Iris pigment epithelial cell (primary cell): ENCODE measurements around the gene INSC.

Experiments
- DNase-seq: peaks from one replicate; pipeline ENCODE4 v3.0.0-alpha.2; 2011; ENCODE audit warnings: low read depth

The INSC gene

DNA sequence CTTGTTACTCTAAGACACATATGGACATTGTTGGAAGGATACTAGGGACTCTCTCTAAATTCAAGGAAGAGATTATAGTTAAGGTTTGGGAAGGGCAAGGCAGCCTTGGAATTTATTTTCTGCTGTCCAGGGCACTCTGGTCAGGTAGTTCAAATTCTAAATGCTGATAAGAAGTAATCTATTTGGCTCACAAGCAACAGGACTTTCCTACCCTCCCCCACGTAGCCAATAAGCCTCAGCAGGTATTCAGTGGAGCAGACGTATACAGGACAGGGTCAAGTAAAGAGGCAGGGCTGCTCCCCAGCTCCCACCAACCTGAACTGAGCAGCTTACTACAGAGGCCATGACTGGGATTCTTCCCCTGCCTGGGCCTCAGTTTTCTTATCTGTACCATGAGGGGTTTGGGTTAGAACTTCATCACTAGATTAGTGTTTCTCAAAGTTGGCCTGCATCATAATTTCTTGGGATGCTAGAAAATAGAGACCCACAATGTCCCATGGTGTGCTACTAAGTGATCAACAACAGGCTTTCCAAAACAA, 6.1 kb upstream of the INSC start:
- no peak for DNase-seq

- no peak for DNase-seq
These were observed 5.1 kb upstream of the INSC start for GRCh38 chr11:15109602-15110001.

DNA sequence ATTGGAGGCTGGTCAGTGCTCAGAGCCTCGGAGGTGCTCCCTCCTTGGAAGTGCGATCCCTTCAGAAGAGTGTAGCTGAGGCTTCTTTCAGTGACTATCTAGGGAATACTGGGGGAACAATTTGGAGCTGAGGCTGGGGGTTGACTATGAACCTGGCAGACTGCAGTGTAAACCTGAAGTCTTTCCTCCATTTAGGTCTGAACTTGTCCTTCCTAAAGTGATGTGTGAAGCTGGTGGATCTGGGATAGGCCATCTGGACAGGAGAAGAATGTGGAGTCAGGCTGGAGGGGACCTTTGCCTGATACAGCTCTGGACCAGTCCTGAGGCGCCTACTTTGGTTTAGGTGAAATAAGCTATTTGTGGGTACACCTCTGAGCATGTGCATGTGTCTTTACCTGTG, 3.5 kb upstream of the INSC start:
- DNase-seq = no peak

GRCh38 chr11:15112131-15112541, 2.6 kb upstream of the INSC start:
- no peak for DNase-seq

DNA sequence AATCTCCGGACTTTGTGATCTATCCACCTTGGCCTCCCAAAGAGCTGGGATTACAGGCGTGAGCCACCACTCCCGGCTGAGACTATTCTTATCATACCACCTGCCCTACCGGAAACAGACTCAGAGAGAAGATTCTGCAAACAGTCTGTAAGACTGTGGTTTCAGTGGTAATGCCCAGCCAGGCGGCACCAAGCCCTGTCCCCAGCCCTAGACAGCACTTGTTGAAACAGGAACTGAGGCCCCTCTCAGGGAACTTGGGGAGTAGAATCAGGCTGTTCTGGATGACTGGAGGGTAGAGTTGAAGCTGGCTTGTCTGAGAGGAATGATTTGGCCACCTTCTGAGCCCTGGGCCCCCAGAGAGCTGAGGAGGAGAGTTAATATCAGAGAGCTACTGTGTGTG, 1.3 kb upstream of the INSC start:
- no peak for DNase-seq

DNA sequence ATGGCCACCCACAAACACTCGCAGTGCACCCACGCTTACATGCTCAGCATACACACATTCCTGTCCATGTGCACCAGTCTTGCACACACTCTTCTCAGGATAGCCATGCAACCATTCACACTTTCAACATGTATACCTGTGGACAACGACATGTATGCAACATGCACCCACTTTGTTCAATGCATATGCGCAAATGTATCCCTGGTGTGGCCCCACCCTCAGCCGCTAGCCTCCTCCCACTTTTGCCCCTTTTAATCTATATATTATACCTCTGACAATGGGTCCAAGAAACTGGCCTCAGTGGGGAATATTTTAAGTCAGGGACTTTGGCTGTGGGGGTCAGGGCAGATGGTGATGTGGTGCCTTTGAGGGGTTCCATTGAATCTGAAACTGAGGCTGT, 963 bp downstream of the INSC start:
- no peak for DNase-seq

DNA sequence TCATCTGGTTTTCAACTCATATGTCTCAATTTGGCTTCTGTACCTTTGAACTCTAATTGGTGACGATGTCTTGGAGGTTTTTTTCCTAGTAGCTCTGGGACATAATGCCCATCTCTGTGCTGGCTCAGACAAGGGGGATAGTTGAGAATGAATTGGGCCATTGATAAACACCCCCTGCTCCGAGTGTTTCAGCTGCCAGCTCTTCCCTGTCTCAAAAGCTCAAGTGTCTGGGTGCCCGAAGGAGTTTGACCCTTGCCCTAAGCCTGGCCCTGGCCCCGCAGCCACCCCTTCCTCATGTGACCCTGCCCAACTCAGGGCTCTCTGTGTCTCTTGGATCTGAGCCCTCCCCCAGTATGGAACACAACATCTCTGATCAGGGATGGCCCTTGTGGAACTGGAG, 3.0 kb downstream of the INSC start:
- no peak for DNase-seq

GRCh38 chr11:15118431-15118830, 3.7 kb downstream of the INSC start:
- DNase-seq = no peak

- DNase-seq = no peak
These were observed 4.6 kb downstream of the INSC start for GRCh38 chr11:15119352-15119751.

DNA sequence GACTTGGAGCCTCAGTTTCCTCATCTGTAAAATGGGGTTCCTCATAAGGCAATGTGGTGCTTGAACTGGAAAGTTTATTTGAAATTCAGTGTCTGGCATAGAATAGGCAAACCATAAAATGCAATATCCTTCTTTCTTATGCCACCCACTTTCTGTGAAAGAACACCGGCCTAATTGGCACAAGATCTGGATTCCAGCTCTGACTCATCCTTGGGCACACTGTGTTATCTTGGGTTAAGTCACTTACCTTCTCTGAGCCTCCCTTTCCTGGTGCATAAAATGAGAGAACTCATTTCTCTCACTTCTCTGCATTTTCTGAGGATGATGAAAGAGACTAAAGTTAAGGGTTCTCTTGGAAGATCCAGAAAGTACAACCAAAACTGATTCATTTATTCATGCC, 5.1 kb downstream of the INSC start:
- DNase-seq = no peak

GRCh38 chr11:15123849-15124248, 9.1 kb downstream of the INSC start:
- peak; percentile 84 for DNase-seq

- no peak for DNase-seq
These were observed 9.8 kb downstream of the INSC start for GRCh38 chr11:15124528-15124927.

GRCh38 chr11:15127341-15127740, 12.6 kb downstream of the INSC start:
- peak; percentile 80 for DNase-seq

DNA sequence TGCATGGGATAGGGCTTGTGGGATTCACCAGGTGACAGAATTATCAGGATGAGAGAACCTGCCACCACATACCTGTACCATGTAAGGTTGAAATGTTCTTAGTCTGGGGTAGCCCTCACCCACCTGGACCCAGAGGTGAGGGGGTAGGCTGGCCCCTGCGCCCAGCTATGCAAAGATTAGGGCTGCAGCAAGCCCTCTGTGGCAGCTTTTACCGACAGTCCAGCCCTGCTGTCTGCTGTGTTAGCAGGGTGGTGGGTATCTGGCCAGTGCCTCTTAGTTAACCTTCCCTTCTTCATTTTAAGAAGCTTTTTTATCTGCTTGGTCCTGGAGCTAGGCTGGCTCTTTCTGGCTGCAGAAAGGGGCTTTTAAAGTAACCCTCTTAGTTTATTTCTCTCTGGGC, 13.9 kb downstream of the INSC start:
- DNase-seq = no peak

GRCh38 chr11:15136166-15136565, 21.4 kb downstream of the INSC start:
- no peak for DNase-seq

GRCh38 chr11:15139096-15139770, 24.5 kb downstream of the INSC start:
- no peak for DNase-seq

DNA sequence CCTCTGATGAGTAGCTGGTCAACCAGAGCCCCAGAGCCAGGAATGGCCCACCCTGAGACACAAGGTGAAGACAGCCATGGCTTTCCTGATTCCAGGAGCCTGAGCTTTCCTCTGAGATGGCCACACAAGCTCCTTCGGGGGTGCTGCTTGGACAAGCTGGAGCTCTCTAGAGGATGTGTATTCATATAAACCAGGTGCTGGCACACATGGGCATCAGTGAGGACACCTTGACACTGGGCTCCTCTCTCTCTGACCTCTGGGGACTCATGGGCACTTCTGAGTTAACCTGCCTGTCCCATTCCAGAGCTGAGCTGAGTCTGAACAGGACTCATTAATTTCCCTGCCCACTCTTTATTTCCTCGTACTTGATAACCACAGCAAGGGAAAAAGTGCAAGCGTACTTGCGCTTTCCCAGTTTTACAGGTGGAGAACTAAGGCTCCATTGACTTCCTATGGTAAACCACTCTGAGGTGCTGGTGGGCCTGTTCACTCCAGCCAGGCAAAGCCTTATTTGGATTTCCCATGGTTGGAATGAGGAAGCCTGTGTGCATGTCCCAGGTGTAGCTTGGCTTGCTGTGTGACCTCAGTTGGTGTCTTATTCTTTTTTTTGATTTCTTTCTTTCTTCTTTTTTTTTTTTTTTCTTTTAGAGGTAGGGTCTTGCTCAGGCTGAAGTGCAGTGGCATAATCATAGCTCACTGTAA, 25.4 kb downstream of the INSC start:
- DNase-seq = no peak

DNA sequence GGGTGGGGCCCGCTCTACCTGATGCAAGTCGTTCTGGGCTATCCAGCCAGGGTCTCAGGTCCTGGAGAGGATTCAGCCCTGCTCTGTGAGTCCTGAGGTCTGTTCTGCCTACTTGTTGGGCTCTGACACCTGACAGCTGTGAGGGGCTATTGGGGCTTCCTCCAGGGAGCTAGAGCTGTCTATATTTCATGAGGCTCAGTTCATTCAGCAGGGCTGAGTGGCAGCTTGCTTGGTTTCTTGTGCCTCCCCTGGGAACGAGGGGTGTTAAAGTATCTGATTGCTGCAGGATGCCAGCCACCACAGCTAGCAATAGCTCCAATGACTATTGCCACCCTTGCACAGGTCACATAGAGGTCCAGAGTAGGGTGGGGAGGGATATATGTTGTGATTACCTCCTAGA, 26.7 kb downstream of the INSC start:
- DNase-seq = no peak

DNA sequence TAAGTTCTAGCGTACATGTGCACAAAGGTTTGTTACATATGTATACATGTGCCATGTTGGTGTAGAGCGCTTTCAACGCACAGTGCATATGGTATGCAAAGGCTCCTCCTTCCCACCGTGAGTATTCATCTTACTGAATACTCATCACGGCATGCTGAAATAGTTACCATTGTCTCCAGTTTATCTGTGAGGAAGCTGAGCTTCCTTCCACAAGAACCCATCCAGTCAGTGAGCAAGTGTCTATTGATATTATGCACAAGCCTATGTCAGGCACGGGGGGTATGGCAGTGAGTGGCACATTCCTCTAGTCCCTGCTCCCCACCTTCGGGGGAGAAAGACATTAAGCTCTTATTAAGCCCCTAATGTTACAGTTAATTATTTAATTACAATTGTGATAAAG, 28.1 kb downstream of the INSC start:
- no peak for DNase-seq

- DNase-seq = no peak
These were observed 29.1 kb downstream of the INSC start for GRCh38 chr11:15143855-15144254.

- no peak for DNase-seq
These were observed 29.6 kb downstream of the INSC start for GRCh38 chr11:15144347-15144746.

GRCh38 chr11:15145151-15145550, 30.4 kb downstream of the INSC start:
- no peak for DNase-seq

- DNase-seq = no peak
These were observed 30.9 kb downstream of the INSC start for GRCh38 chr11:15145615-15146014.
